ENCODE results near the gene KCND2.

- TF ChIP-seq RAD21 (IDR thresholded peaks at IDR 0.05; ENCODE audit: low read length) (no peak), CTCF (conservative IDR thresholded peaks at IDR 0.05; ENCODE audit: low read depth, low read length) (no peak), RCOR1 (IDR thresholded peaks at IDR 0.05; ENCODE audit: insufficient replicate concordance, low read length) (no peak)
Observed at GRCh38 chr7:120600607-120601006, 327.6 kb downstream of the KCND2 start.
